A549 (cell line): ENCODE data around the gene ARMC7.

Experiments
- CTCF ChIP-seq: fragments of >200 bp; sonication (Bioruptor Twin); formaldehyde crosslinking; IDR thresholded peaks from 3 replicates; pipeline ENCODE4 v1.5.1; 2016
- PHF8 ChIP-seq: fragments of 200-600 bp; sonication (generic); IDR thresholded peaks from 2 replicates; pipeline ENCODE4 v1.6.1; 2016; ENCODE audit warnings: low read depth, mild to moderate bottlenecking, antibody characterized with exemption, moderate library complexity, borderline replicate concordance

- TF ChIP-seq PHF8 (no peak), CTCF (no peak)
Observed at GRCh38 chr17:75067856-75068255, 41.9 kb upstream of the ARMC7 start.
